ENCODE measurements around the gene CEP70.
"Not testable (repeated sequence)": the region's sequence is repeated elsewhere in the genome, so short reads cannot be mapped to it uniquely, and the experiment has no call there.

CEP70 gene

GRCh38 chr3:138588445-138588844, 5.6 kb downstream of the CEP70 start:
- DNase-seq: no peak

- DNase-seq: no peak
Observed at GRCh38 chr3:138587374-138587773, 6.7 kb downstream of the CEP70 start.

DNA sequence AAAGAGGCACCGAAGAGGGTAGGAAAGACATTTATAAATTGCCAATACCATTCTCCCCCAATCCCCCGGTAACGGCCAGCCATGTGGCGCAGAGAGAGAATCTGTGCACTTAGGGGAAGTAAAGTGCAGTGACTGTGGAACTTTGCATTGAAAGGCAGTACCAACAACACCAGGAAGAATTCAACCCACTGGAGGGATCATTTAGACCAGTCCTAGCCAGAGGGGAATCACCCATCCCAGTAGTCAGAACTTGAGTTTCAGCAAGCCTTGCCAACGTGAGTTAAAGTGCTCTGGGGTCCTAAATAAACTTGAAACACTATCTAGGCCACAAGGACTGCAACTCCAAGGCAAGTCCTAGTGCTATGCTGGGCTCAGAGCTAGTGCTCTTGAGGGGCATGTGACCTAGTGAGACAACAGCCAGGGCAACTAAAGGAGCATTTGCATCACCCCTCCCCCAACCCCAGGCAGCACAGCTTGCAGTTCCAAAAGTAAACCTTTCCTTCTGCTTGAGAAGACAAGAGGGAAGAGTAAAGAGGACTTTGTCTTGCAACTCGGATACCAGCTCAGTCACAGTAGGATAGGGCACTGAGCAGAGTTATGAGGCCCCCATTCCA, 15.0 kb downstream of the CEP70 start:
- no peak for DNase-seq

DNA sequence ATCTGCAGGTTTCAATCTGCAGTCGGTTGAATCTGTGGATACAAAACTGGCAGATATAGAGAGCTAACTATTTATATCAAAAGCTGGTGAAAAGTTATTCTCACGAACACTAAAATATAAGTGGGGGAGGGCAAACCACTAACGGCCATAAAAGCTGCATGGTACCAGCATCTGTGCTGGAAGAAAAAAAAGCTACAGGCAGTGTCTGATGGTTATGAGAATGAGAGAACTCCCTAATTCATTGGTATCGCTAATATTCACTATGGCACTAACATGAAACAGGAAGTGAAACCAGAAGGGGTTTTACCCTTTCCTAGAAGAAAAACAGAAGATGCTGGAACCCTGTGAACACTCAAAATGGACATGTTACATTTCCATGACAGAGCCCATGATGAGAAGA, 15.9 kb downstream of the CEP70 start:
- peak; percentile 54 for DNase-seq

- DNase-seq: no peak
Observed at GRCh38 chr3:138573138-138573537, 20.9 kb downstream of the CEP70 start.

DNA sequence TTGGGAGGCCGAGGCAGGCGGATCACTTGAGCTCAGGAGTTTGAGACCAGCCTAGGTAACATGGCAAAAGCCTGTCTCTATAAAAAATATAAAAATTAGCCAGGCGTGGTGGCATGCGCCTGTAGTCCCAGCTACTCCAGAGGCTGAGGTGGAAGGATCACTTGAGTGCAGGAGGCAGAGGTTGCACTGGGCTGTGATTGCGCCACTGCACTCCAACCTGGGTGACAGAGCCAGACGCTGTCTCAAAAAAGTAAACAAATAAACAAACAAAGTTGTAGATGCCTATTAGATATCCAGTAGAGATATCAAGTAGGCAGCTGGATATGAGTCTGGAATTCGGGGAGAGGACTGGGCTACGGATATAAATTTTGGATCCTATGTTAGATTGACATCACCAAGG, 24.4 kb downstream of the CEP70 start:
- DNase-seq: not testable (repeated sequence)

GRCh38 chr3:138569090-138569489, 25.0 kb downstream of the CEP70 start:
- DNase-seq: no peak

DNA sequence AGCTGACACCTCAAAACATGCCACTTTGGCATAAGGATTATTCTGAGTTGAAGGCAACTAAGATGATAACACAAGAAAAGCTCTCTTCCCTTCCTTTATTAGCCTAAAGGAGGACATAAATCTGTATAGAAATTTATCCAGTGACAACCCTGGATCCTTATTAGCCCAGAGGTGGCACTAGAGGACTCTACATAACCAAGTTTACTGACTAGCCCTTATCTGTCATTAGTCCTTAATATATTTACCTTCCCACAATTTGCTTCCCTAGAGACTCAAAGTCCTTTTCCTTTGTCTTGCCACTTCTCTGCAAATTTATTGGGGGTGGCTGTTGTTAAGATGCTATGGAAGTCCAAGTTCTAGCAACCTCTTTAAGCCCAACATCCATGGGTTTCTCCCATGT, 26.7 kb downstream of the CEP70 start:
- DNase-seq: peak; percentile 30

GRCh38 chr3:138566293-138566692, 27.8 kb downstream of the CEP70 start:
- DNase-seq: not testable (repeated sequence)

DNA sequence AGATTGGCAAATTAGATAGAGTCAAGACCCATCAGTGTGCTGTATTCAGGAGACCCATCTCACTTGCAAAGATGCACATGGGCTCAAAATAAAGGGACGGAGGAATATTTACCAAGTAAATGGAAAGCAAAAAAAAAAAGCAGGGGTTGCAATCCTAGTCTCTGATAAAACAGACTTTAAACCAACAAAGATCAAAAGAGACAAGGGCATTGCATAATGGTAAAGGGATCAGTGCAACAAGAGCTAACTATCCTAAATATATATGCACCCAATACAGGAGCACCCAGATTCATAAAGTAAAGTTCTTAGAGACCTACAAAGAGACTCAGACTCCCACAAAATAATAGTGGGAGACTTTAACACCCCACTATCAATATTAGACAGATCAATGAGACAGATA, 31.2 kb downstream of the CEP70 start:
- DNase-seq: not testable (repeated sequence)

DNA sequence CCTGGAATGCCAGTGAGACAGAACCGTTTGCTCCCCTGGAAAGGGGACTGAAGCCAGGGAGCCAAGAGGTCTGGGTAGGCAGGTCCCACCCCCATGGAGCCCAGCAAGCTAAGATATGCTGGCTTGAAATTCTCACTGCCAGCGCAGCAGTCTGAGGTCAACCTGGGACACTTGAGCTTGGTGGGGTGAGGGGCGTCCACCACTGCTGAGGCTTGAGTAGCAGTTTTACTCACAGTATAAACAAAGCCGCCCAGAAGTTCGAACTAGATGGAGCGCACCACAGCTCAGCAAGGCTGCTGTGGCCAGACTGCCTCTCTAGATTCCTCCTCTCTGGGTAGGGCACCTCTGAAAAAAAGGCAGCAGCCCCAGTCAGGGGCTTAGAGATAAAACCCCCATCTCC, 33.6 kb downstream of the CEP70 start:
- DNase-seq: no peak

DNA sequence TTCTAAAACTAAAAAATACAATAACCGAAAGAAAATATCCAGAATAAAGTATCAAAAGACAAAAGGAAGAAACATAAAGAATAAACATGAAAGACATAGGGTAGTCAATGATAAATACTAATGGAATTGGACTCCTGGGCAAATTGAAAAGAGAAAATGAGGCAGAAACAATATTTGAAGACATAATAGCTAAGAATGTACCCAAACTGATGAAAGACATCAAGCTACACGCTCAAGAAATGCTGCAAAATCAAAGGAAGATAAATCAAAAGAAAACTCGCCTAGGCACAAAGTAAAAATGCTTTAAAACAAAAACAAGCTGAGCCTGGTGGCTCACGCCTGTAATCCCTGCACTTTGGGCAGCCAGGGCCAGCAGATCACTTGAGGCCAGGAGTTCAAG, 34.9 kb downstream of the CEP70 start:
- no peak for DNase-seq

DNA sequence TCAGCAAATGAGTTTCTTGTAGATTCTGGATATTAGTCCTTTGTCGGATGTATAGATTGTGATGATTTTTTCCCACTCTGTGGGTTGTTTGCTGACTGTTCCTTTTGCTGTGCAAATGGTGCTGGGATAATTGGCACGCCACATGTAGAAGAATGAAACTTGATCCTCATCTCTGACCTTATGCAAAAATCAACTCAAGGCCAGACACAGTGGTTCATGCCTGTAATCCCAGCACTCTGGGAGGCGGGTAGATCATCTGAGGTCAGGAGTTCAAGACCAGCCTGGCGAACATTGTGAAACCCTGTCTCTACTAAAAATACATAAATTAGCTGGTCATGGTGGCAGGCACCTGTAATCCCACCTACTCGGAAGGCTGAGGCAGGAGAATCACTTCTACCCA, 39.3 kb downstream of the CEP70 start:
- DNase-seq: not testable (repeated sequence)

DNA sequence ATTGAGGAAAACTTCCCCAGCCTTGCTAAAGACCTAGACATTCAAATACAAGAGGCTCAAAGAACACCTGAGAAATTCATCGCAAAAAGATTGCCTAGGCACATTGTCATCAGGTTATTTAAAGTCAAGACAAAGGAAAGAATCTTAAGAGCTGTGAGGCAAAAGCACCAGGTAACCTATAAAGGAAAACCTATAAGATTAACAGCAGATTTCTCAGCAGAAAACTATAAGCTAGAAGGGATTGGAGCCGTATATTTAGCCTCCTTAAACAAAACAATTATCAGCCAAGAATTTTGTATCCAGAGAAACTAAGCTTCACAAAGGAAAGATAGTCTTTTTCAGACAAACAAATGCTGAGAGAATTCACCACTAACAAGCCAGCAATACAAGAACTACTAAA, 43.1 kb downstream of the CEP70 start:
- DNase-seq: not testable (repeated sequence)

DNA sequence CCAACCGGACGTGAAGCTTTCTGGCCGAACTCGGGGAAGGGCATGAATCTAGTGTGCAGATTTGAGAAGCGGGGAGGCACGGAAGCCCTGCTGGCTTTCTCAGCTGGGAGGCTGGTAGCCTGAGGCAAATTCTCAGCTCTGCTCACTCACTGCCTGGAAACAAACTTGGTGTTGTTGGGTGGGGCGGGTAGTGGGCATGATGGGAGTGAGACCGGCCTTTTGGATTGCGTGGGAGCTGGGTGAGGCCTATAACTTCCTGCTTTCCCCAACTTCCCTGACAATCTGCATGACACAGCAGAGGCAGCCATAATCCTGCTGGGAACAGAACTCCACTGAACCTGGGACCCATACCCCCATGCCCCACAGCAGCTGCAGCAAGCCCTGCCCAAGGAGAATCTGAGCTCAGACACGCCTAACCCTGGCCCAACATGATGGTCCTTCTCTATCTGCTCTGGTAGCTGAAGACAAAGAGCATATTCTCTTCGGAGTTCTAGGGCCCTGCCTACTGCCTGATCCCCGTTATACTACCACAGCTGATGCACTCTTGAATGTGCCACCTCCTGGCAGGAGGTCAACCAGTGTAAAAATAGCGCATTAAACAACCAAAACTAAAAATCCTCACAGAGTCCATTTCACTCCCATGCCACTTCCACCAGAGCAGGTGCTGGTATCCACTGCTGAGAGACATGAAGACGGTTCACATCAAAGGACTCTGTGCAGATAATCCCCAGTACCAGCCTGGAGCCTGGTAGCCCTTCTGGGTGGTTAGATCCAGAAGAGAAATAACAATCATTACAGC, 44.7 kb downstream of the CEP70 start:
- no peak for DNase-seq

DNA sequence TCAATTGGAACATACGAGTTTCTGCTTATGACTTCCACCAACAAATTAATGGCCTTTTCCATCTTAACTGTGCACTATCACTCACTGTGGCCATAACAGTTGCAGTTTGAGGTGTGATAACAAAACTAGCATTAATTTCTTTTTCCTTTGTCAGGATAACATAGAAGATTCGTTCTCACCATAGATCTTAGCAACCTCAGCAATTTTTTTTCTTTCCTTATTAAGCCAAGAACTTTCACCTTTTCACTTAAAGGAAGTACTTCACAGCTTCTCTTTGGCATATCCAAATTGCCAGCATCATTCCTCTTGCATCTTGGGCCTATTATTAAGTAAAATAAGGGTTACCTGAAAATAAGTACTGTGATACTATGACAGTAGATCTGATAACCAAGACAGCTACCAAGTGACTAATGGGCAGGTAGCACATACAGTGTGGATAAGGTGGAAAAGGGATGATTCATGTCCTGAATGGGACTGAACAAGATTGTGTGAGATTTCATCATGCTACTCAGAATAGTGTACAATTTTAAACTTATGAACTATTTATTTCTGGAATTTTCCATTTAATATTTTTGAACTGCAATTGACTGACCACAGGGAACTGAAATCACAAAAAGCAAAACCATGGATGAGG, 46.6 kb downstream of the CEP70 start:
- DNase-seq: no peak

GRCh38 chr3:138544546-138544945, 49.5 kb downstream of the CEP70 start:
- DNase-seq: no peak

DNA sequence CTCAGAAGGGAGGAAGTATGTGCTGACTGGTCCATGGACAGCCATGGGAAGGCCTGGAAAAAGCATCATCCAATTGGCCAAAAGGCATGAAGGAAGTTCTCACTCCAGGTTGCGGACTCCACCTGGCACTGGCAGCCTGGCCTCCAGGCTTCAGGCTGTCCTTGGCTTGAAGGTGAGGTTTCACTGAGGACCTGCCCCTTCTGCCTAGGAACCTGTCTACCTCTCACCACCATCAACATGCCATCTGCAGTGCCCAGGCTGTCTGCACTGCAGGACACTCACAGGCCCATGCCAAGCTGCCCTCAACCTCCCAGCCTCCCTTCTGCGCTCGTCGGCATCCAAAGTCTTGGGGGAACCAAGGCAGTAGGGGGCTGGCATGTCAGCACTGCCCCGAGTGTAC, 51.1 kb downstream of the CEP70 start:
- no peak for DNase-seq

- no peak for DNase-seq
Observed at GRCh38 chr3:138539352-138539751, 54.7 kb downstream of the CEP70 start.

GRCh38 chr3:138521445-138521844, 72.6 kb downstream of the CEP70 start:
- DNase-seq: not testable (repeated sequence)

- no peak for DNase-seq
Observed at GRCh38 chr3:138513090-138513843, 80.8 kb downstream of the CEP70 start.

- no peak for DNase-seq
Observed at GRCh38 chr3:138511945-138512344, 82.1 kb downstream of the CEP70 start.

- DNase-seq: no peak
Observed at GRCh38 chr3:138509586-138509985, 84.5 kb downstream of the CEP70 start.

Measured in hematopoietic multipotent progenitor cell treated with erythropoietin and hydrocortisone succinate and interleukin-3 and kit ligand, for 8 days (in vitro differentiated cells).